ENCODE measurements around the gene KRTAP6-2. TPM values are rescaled to one million over a fixed set of nuclear protein-coding genes. Genes with fewer than 3 reads are reported as not detected.

Gene KRTAP6-2
- total RNA-seq, 6 donors from 2014 or later = not detected

GRCh38 chr21:30580132-30580531 is 18.6 kb downstream of the KRTAP6-2 start:
- no peak for ATAC-seq (ENCODE audit: low FRiP score in 2 of 2)
- no peak for TF ChIP-seq CTCF (IDR thresholded peaks at IDR 0.05)
- no peak for TF ChIP-seq EP300 (IDR thresholded peaks at IDR 0.05)
- TF ChIP-seq POLR2AphosphoS5 (IDR thresholded peaks at IDR 0.05) = no peak
- TF ChIP-seq POLR2A (IDR thresholded peaks at IDR 0.05) = no peak
- H3K36me3 ChIP-seq = no peaks in the 10 kb centered on the region
- no peaks in the 10 kb centered on the region for H3K4me1 ChIP-seq
- 44 to 49% methylated on average over 3 of the region's 3 CpGs for WGBS, 2 donors
- no peak overlapping the region for H3K4me3 ChIP-seq
- DNase-seq = no peak
- H3K27ac ChIP-seq = no peak overlapping the region
- no peaks in the 10 kb centered on the region for H3K9me3 ChIP-seq
- no peaks in the 10 kb centered on the region for H3K27me3 ChIP-seq

- Histone ChIP-seq H3K36me3 (no peaks in the 10 kb centered on the region), H3K4me1 (no peaks in the 10 kb centered on the region), H3K4me3 (no peak overlapping the region), H3K9me3 (no peaks in the 10 kb centered on the region), H3K27ac (no peak overlapping the region), H3K27me3 (no peaks in the 10 kb centered on the region)
- no peak for TF ChIP-seq CTCF (IDR thresholded peaks at IDR 0.05)
- TF ChIP-seq EP300 (IDR thresholded peaks at IDR 0.05) = no peak
- no peak for TF ChIP-seq POLR2A (IDR thresholded peaks at IDR 0.05)
- TF ChIP-seq POLR2AphosphoS5 (IDR thresholded peaks at IDR 0.05) = no peak
- no peak for DNase-seq
- ATAC-seq (ENCODE audit: low FRiP score in 2 of 2) = no peak
- 54 to 64% methylated on average over 1 of the region's 1 CpG for WGBS, 2 donors
Measured at GRCh38 chr21:30579346-30579745, 19.4 kb downstream of the KRTAP6-2 start.

- no peaks in the 10 kb centered on the region for H3K4me1 ChIP-seq
- no peaks in the 10 kb centered on the region for H3K9me3 ChIP-seq
- no peaks in the 10 kb centered on the region for H3K27me3 ChIP-seq
- TF ChIP-seq POLR2A (IDR thresholded peaks at IDR 0.05) (no peak), POLR2AphosphoS5 (IDR thresholded peaks at IDR 0.05) (no peak), CTCF (IDR thresholded peaks at IDR 0.05) (no peak), EP300 (IDR thresholded peaks at IDR 0.05) (no peak)
- no peak overlapping the region for H3K27ac ChIP-seq
- no peak overlapping the region for H3K4me3 ChIP-seq
- no peaks in the 10 kb centered on the region for H3K36me3 ChIP-seq
- ATAC-seq (ENCODE audit: low FRiP score in 2 of 2) (no peak), DNase-seq (no peak)
Measured at GRCh38 chr21:30577766-30578165, 20.9 kb downstream of the KRTAP6-2 start.

- Histone ChIP-seq H3K9me3 (no peaks in the 10 kb centered on the region), H3K4me3 (no peak overlapping the region), H3K4me1 (no peaks in the 10 kb centered on the region), H3K27ac (no peak overlapping the region), H3K36me3 (no peaks in the 10 kb centered on the region), H3K27me3 (no peaks in the 10 kb centered on the region)
- TF ChIP-seq POLR2AphosphoS5 (IDR thresholded peaks at IDR 0.05) = no peak
- TF ChIP-seq CTCF (IDR thresholded peaks at IDR 0.05) = no peak
- no peak for TF ChIP-seq EP300 (IDR thresholded peaks at IDR 0.05)
- TF ChIP-seq POLR2A (IDR thresholded peaks at IDR 0.05) = no peak
- ATAC-seq (ENCODE audit: low FRiP score in 2 of 2) (no peak), DNase-seq (no peak)
Measured at GRCh38 chr21:30567617-30568016, 31.1 kb downstream of the KRTAP6-2 start.

GRCh38 chr21:30563630-30564029 is 35.1 kb downstream of the KRTAP6-2 start:
- no peak for DNase-seq
- ATAC-seq (ENCODE audit: low FRiP score in 2 of 2) = no peak
- no peaks in the 10 kb centered on the region for H3K4me1 ChIP-seq
- H3K27me3 ChIP-seq = no peaks in the 10 kb centered on the region
- WGBS, 2 donors = 81 to 85% methylated on average over 2 of the region's 2 CpGs
- TF ChIP-seq EP300 (IDR thresholded peaks at IDR 0.05) = no peak
- TF ChIP-seq CTCF (IDR thresholded peaks at IDR 0.05) = no peak
- no peak overlapping the region for H3K4me3 ChIP-seq
- no peak overlapping the region for H3K27ac ChIP-seq
- H3K9me3 ChIP-seq = no peaks in the 10 kb centered on the region
- H3K36me3 ChIP-seq = no peaks in the 10 kb centered on the region

Data from upper lobe of left lung (tissue), 6 donors.